DND-41 (cell line): Measurements from ENCODE around the gene CGB5.

Experiments used
- ATAC-seq: fragments of 200-7000 bp; cut with Tn5 transposase; 3 replicates; pipeline ENCODE4 v1.9.1; 2021; ENCODE audit warnings: low read depth; ENCODE audit not compliant: insufficient read depth
- DNase-seq: peaks from one replicate; pipeline ENCODE4 v3.0.0-alpha.2; 2020
- H2AFZ ChIP-seq: 2 replicates; pipeline ENCODE4 v1.6.0; 2012; ENCODE audit warnings: low read depth, low read length
- H3K27ac ChIP-seq: 2 replicates; pipeline ENCODE4 v1.5.1; 2012; ENCODE audit warnings: low read length, inconsistent platforms
- H3K27me3 ChIP-seq: fragments of 200-600 bp; sonication (generic); 2 replicates; pipeline ENCODE4 v1.6.0; 2012; ENCODE audit warnings: low read length, mild to moderate bottlenecking, inconsistent platforms; ENCODE audit not compliant: insufficient read depth, poor library complexity
- H3K36me3 ChIP-seq: 2 replicates; pipeline ENCODE4 v1.5.1; 2012; ENCODE audit warnings: low read length, inconsistent platforms; ENCODE audit not compliant: insufficient read depth
- H3K4me1 ChIP-seq: 2 replicates; pipeline ENCODE4 v1.5.1; 2012; ENCODE audit warnings: mild to moderate bottlenecking, low read length; ENCODE audit not compliant: insufficient read depth
- H3K4me2 ChIP-seq: 2 replicates; pipeline ENCODE4 v1.6.0; 2012; ENCODE audit warnings: mild to moderate bottlenecking, moderate library complexity, low read length, inconsistent platforms; ENCODE audit not compliant: insufficient read depth
- H3K4me3 ChIP-seq, 2 experiments: fragments of 200-600 bp in 1 of 2; shearing (Covaris generic) in 1 of 2; 2 replicates each; pipeline ENCODE4 v1.5.1; 2012 to 2016; ENCODE audit warnings: inconsistent platforms in 2 of 2, low read length in 2 of 2, mild to moderate bottlenecking in 2 of 2, low read depth in 1 of 2, moderate library complexity in 1 of 2
- H3K79me2 ChIP-seq: 2 replicates; pipeline ENCODE4 v1.6.0; 2012; ENCODE audit warnings: low read length, inconsistent platforms; ENCODE audit not compliant: insufficient read depth
- H3K9ac ChIP-seq: 2 replicates; pipeline ENCODE4 v1.6.0; 2012; ENCODE audit warnings: low read depth, mild to moderate bottlenecking, inconsistent platforms, low read length, moderate library complexity
- H3K9me3 ChIP-seq: 2 replicates; pipeline ENCODE4 v1.5.1; 2012; ENCODE audit warnings: low read length, moderate library complexity, mild to moderate bottlenecking, inconsistent platforms; ENCODE audit not compliant: insufficient read depth, severe bottlenecking
- H4K20me1 ChIP-seq: 2 replicates; pipeline ENCODE4 v1.6.0; 2012; ENCODE audit warnings: low read length; ENCODE audit not compliant: insufficient read depth
- CTCF ChIP-seq: IDR thresholded peaks from 2 replicates; pipeline ENCODE4 v1.5.1; 2012; ENCODE audit warnings: borderline replicate concordance, low read length, moderate library complexity, mild to moderate bottlenecking; ENCODE audit not compliant: poor library complexity, severe bottlenecking; ENCODE audit errors: extremely low read depth
- EZH2 ChIP-seq: IDR thresholded peaks from 3 replicates; pipeline ENCODE4 v1.6.1; 2012; ENCODE audit warnings: borderline replicate concordance, low read depth, mild to moderate bottlenecking, moderate library complexity, low read length, inconsistent platforms; ENCODE audit not compliant: severe bottlenecking

CGB5 gene

GRCh38 chr19:49091391-49092038, 47.9 kb downstream of the CGB5 start:
- DNase-seq: no peak
- H3K4me1 ChIP-seq: peaks cover 40% of the 10 kb centered on the region
- peaks cover 93% of the 10 kb centered on the region for H3K79me2 ChIP-seq
- peaks cover 94% of the 10 kb centered on the region for H3K36me3 ChIP-seq
- H3K4me3 ChIP-seq: no peak overlapping the region
- no peak overlapping the region for H3K9ac ChIP-seq
- no peak overlapping the region for H2AFZ ChIP-seq
- H3K27me3 ChIP-seq: no peaks in the 10 kb centered on the region
- H3K27ac ChIP-seq: no peak overlapping the region
- TF ChIP-seq CTCF (no peak), EZH2 (no peak)
- peaks cover 79% of the 10 kb centered on the region for H4K20me1 ChIP-seq
- H3K9me3 ChIP-seq: no peaks in the 10 kb centered on the region
- ATAC-seq: no peak
- H3K4me2 ChIP-seq: no peak overlapping the region

DNA sequence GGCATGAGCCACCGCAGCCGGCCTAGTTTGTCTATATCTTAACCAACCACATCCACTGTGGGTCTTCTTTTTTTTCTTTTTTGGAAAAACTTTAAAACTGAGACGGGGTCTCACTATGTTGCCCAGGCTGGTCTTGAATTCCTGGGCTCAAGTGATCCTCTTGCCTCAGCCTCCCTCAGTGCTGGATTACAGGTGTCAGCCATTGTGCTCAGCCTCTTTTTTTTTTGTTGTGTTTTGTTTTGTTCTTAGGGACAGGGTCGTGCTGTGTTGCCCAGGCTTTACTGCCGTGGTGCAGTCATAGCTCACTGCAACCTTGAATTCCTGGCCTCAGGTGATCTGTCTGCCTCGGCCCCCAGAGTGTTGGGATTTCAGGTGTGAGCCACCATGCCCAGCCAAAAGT, 49.0 kb downstream of the CGB5 start:
- H3K27me3 ChIP-seq: no peaks in the 10 kb centered on the region
- H3K27ac ChIP-seq: no peak overlapping the region
- peaks cover 77% of the 10 kb centered on the region for H4K20me1 ChIP-seq
- H3K36me3 ChIP-seq: peaks cover 94% of the 10 kb centered on the region
- peaks cover 40% of the 10 kb centered on the region for H3K4me1 ChIP-seq
- DNase-seq (no peak), ATAC-seq (no peak)
- H3K4me2 ChIP-seq: no peak overlapping the region
- H3K9me3 ChIP-seq: no peaks in the 10 kb centered on the region
- no peak overlapping the region for H3K9ac ChIP-seq
- TF ChIP-seq EZH2: no peak
- TF ChIP-seq CTCF: no peak
- H3K79me2 ChIP-seq: peaks cover 92% of the 10 kb centered on the region
- H2AFZ ChIP-seq: no peak overlapping the region
- no peak overlapping the region for H3K4me3 ChIP-seq
